WTC11 (cell line): ENCODE measurements around the gene GAS2L1. TPM values are rescaled to one million over a fixed set of nuclear protein-coding genes. Genes with fewer than 3 reads are reported as not detected.

Experiments
- ATAC-seq: fragments of 200-7000 bp; cut with Tn5 transposase; 2 replicates; pipeline ENCODE4 v1.10.0; 2021; ENCODE audit warnings: mild to moderate bottlenecking, moderate library complexity
- CTCF ChIA-PET: fragments of 300-600 bp; sonication (Branson Sonifier 250); formaldehyde crosslinking; loops from one replicate; lab custom pipeline; 2021; ENCODE audit warnings: antibody characterized with exemption; lab: Charles Lee
- POLR2A ChIA-PET: fragments of 350-600 bp; sonication (Branson Sonifier 250); formaldehyde crosslinking; loops from one replicate; lab custom pipeline; 2021; ENCODE audit warnings: antibody characterized with exemption; lab: Charles Lee
- DNase-seq: peaks from one replicate; pipeline ENCODE4 v3.0.0; 2021; ENCODE audit warnings: low spot score
- H3K27ac Mint-ChIP-seq: 2 replicates; pipeline ENCODE4 v1.8.0; 2021; ENCODE audit warnings: mixed read lengths
- H3K27me3 Mint-ChIP-seq: 2 replicates; pipeline ENCODE4 v1.8.0; 2021; ENCODE audit warnings: low read depth, mild to moderate bottlenecking, moderate library complexity, mixed read lengths
- H3K36me3 Mint-ChIP-seq: 2 replicates; pipeline ENCODE4 v1.8.0; 2021; ENCODE audit warnings: mixed read lengths
- H3K4me1 Mint-ChIP-seq: 2 replicates; pipeline ENCODE4 v1.8.0; 2022; ENCODE audit warnings: mixed read lengths
- H3K4me3 Mint-ChIP-seq: 2 replicates; pipeline ENCODE4 v1.8.0; 2021; ENCODE audit warnings: mild to moderate bottlenecking, moderate library complexity, mixed read lengths
- H3K9me3 Mint-ChIP-seq: 2 replicates; pipeline ENCODE4 v1.8.0; 2021; ENCODE audit warnings: mixed read lengths
- CREM ChIP-seq: sonication (generic); formaldehyde crosslinking; IDR thresholded peaks from 2 replicates; pipeline ENCODE4 v1.8.1; 2022; ENCODE audit warnings: mild to moderate bottlenecking, missing genetic modification reagents, moderate library complexity
- ELF4 ChIP-seq: sonication (generic); formaldehyde crosslinking; IDR thresholded peaks from 2 replicates; pipeline ENCODE4 v1.8.1; 2022; ENCODE audit warnings: low read depth, mild to moderate bottlenecking, moderate library complexity, missing genetic modification reagents
- EMX1 ChIP-seq: fragments of 250-450 bp; sonication (Bioruptor Pico); IDR thresholded peaks from 2 replicates; pipeline ENCODE4 v1.8.0; 2021; ENCODE audit warnings: mild to moderate bottlenecking
- ERG ChIP-seq: fragments of 250-450 bp; sonication (Bioruptor Pico); IDR thresholded peaks from 2 replicates; pipeline ENCODE4 v1.8.0; 2021; ENCODE audit warnings: mild to moderate bottlenecking
- FOXP4 ChIP-seq: sonication (generic); formaldehyde crosslinking; IDR thresholded peaks from 2 replicates; pipeline ENCODE4 v1.8.0; 2022; ENCODE audit warnings: mild to moderate bottlenecking, missing genetic modification reagents
- GRHL2 ChIP-seq: fragments of 250-450 bp; sonication (Bioruptor Pico); IDR thresholded peaks from 2 replicates; pipeline ENCODE4 v1.8.0; 2022; ENCODE audit warnings: mild to moderate bottlenecking, moderate library complexity; ENCODE audit not compliant: insufficient replicate concordance, severe bottlenecking
- GTF2I ChIP-seq: fragments of 250-450 bp; sonication (Bioruptor Pico); conservative IDR thresholded peaks from 2 replicates; pipeline ENCODE4 v1.4.0; 2021; ENCODE audit warnings: mild to moderate bottlenecking
- HMGA2 ChIP-seq: fragments of 250-450 bp; sonication (Bioruptor Pico); IDR thresholded peaks from 2 replicates; pipeline ENCODE4 v1.4.0; 2021; ENCODE audit warnings: mild to moderate bottlenecking, moderate library complexity
- KAT7 ChIP-seq: sonication (generic); formaldehyde crosslinking; IDR thresholded peaks from 2 replicates; pipeline ENCODE4 v1.8.1; 2023; ENCODE audit warnings: missing genetic modification reagents, mild to moderate bottlenecking, borderline replicate concordance
- NR2C2 ChIP-seq: sonication (generic); formaldehyde crosslinking; IDR thresholded peaks from 2 replicates; pipeline ENCODE4 v1.8.0; 2022; ENCODE audit warnings: mild to moderate bottlenecking, missing genetic modification reagents
- PRDM15 ChIP-seq: sonication (generic); formaldehyde crosslinking; IDR thresholded peaks from 2 replicates; pipeline ENCODE4 v1.8.0; 2022; ENCODE audit warnings: missing genetic modification reagents
- SOX15 ChIP-seq: fragments of 250-450 bp; sonication (Bioruptor Pico); IDR thresholded peaks from 2 replicates; pipeline ENCODE4 v1.9.0; 2021; ENCODE audit warnings: mild to moderate bottlenecking
- TEAD1 ChIP-seq: sonication (generic); formaldehyde crosslinking; IDR thresholded peaks from 2 replicates; pipeline ENCODE4 v1.8.0; 2022; ENCODE audit warnings: mild to moderate bottlenecking, missing genetic modification reagents
- TP53 ChIP-seq: sonication (generic); formaldehyde crosslinking; IDR thresholded peaks from 2 replicates; pipeline ENCODE4 v1.8.1; 2023; ENCODE audit warnings: mild to moderate bottlenecking, missing genetic modification reagents
- ZBTB21 ChIP-seq: sonication (generic); formaldehyde crosslinking; IDR thresholded peaks from 2 replicates; pipeline ENCODE4 v1.8.1; 2023; ENCODE audit warnings: mild to moderate bottlenecking, missing genetic modification reagents, borderline replicate concordance
- ZNF121 ChIP-seq: sonication (generic); formaldehyde crosslinking; IDR thresholded peaks from 2 replicates; pipeline ENCODE4 v1.8.0; 2023; ENCODE audit warnings: missing genetic modification reagents
- ZNF232 ChIP-seq: sonication (generic); formaldehyde crosslinking; IDR thresholded peaks from 2 replicates; pipeline ENCODE4 v1.8.0; 2022; ENCODE audit warnings: mild to moderate bottlenecking, missing genetic modification reagents
- ZNF281 ChIP-seq: sonication (generic); formaldehyde crosslinking; IDR thresholded peaks from 2 replicates; pipeline ENCODE4 v1.8.0; 2023; ENCODE audit warnings: mild to moderate bottlenecking, missing genetic modification reagents
- ZNF317 ChIP-seq: sonication (generic); formaldehyde crosslinking; IDR thresholded peaks from 2 replicates; pipeline ENCODE4 v1.8.1; 2023; ENCODE audit warnings: low read depth, mild to moderate bottlenecking, moderate library complexity, missing genetic modification reagents, borderline replicate concordance
- total RNA-seq: library from RNA; stranded (reverse); gene quantifications from 3 replicates; pipeline ENCODE4 v1.2.3, GENCODE V29; 2021
- TF ChIP-seq, protein P1 (sequence below): fragments of 250-450 bp; sonication (Bioruptor Pico); conservative IDR thresholded peaks from 2 replicates; pipeline ENCODE4 v1.9.0; 2021; ENCODE audit warnings: mild to moderate bottlenecking
- TF ChIP-seq, protein P2 (sequence below): sonication (generic); formaldehyde crosslinking; IDR thresholded peaks from 2 replicates; pipeline ENCODE4 v1.8.1; 2023; ENCODE audit warnings: mild to moderate bottlenecking, moderate library complexity, missing genetic modification reagents
- TF ChIP-seq, protein P3 (sequence below): sonication (generic); formaldehyde crosslinking; IDR thresholded peaks from 2 replicates; pipeline ENCODE4 v1.8.1; 2022; ENCODE audit warnings: low read depth, mild to moderate bottlenecking, moderate library complexity, missing genetic modification reagents, borderline replicate concordance

Gene GAS2L1
- total RNA-seq, 1 experiment from 2014 or later: 19.9 TPM

GRCh38 chr22:29267462-29267857, 39.0 kb upstream of the GAS2L1 start:
- H3K4me3 Mint-ChIP-seq: peak overlapping the region; percentile 85
- CTCF ChIA-PET: interaction anchor here (0.9 to 1.7 kb wide), 5 partner anchors 8 to 113 kb away, joined by 3 to 10 read pairs (median 7); no protein-coding TSS in a partner anchor
- peaks cover 41% of the 10 kb centered on the region for H3K4me1 Mint-ChIP-seq
- peak; percentile 10 for ATAC-seq
- POLR2A ChIA-PET: no interaction called here
- H3K27ac Mint-ChIP-seq: peak overlapping the region; percentile 73; the same call in 1 of the 2 replicates
- H3K9me3 Mint-ChIP-seq: no peaks in the 10 kb centered on the region
- no peak for DNase-seq
- H3K27me3 Mint-ChIP-seq: peaks cover 4% of the 10 kb centered on the region
- H3K36me3 Mint-ChIP-seq: peaks cover 39% of the 10 kb centered on the region
- no peak for TF ChIP-seq GRHL2
- TF ChIP-seq, protein P1, sequence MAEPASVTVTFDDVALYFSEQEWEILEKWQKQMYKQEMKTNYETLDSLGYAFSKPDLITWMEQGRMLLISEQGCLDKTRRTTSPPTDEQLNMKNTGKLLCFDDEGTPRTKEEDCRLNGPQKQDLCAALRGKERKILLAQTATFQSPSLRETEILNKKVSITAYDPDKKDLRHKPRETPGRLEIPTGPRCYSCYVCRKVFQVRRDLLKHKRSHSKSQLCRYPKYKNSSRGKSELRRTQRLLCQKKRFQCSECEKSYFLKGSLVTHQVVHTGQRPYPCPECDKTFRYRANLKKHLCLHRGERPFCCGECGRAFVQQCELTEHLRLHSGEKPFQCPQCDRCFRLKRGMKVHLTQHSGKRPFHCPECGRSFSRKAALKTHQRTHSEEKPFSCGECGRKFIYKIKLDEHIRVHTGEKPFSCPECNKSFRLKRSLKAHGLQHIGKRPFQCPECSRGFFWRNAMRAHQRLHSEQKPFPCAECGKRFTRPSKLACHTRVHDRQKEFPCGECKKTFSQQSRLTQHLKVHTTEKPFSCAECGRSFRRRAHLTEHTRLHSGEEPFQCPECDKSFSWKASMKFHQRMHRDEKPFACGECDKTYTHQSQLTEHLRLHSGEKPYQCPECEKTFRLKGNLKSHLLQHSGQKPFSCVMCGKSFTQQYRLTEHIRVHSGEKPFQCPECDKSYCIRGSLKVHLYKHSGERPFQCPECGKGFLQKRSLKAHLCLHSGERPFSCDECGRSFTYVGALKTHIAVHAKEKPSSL (CRISPR knock-in tag): no peak
- TF ChIP-seq SOX15 (CRISPR knock-in tag): no peak
- no peak for TF ChIP-seq ZNF121
- TF ChIP-seq ZBTB21: no peak
- TF ChIP-seq ZNF232: peak; percentile 29; the same call in 1 of the 2 replicates
- TF ChIP-seq, protein P2, sequence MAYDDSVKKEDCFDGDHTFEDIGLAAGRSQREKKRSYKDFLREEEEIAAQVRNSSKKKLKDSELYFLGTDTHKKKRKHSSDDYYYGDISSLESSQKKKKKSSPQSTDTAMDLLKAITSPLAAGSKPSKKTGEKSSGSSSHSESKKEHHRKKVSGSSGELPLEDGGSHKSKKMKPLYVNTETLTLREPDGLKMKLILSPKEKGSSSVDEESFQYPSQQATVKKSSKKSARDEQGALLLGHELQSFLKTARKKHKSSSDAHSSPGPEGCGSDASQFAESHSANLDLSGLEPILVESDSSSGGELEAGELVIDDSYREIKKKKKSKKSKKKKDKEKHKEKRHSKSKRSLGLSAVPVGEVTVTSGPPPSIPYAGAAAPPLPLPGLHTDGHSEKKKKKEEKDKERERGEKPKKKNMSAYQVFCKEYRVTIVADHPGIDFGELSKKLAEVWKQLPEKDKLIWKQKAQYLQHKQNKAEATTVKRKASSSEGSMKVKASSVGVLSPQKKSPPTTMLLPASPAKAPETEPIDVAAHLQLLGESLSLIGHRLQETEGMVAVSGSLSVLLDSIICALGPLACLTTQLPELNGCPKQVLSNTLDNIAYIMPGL (CRISPR knock-in tag): peak; percentile 2; the same call in 1 of the 2 replicates
- TF ChIP-seq TEAD1 (CRISPR knock-in tag): no peak
- TF ChIP-seq ZNF281: no peak; the same call in 1 of the 2 replicates
- 0 out of 2 replicates have a peak, but pooled peaks have one; percentile 54 for TF ChIP-seq KAT7 (CRISPR knock-in tag)
- no peak for TF ChIP-seq TP53 (CRISPR knock-in tag)
- TF ChIP-seq, protein P3, sequence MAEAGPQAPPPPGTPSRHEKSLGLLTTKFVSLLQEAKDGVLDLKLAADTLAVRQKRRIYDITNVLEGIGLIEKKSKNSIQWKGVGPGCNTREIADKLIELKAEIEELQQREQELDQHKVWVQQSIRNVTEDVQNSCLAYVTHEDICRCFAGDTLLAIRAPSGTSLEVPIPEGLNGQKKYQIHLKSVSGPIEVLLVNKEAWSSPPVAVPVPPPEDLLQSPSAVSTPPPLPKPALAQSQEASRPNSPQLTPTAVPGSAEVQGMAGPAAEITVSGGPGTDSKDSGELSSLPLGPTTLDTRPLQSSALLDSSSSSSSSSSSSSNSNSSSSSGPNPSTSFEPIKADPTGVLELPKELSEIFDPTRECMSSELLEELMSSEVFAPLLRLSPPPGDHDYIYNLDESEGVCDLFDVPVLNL (CRISPR knock-in tag): no peak
- TF ChIP-seq EMX1 (CRISPR knock-in tag): peak; percentile 73; the same call in 1 of the 2 replicates
- no peak for TF ChIP-seq ZNF317
- TF ChIP-seq FOXP4 (CRISPR knock-in tag): no peak; the same call in 1 of the 2 replicates
- TF ChIP-seq ERG (CRISPR knock-in tag): 0 out of 2 replicates have a peak, but pooled peaks have one; percentile 52
- no peak for TF ChIP-seq GTF2I (CRISPR knock-in tag)
- no peak for TF ChIP-seq HMGA2 (CRISPR knock-in tag)
- TF ChIP-seq PRDM15 (CRISPR knock-in tag): peak; percentile 94
- TF ChIP-seq CREM (CRISPR knock-in tag): 0 out of 2 replicates have a peak, but pooled peaks have one; percentile 23
- no peak for TF ChIP-seq NR2C2
- TF ChIP-seq ELF4 (CRISPR knock-in tag): no peak
